GDM1 (cell line): Measurements from ENCODE around the gene PPHLN1.

Experiments
- DNase-seq: peaks from one replicate; lab custom pipeline; 2025; lab: John Stamatoyannopoulos, UW

PPHLN1 gene

DNA sequence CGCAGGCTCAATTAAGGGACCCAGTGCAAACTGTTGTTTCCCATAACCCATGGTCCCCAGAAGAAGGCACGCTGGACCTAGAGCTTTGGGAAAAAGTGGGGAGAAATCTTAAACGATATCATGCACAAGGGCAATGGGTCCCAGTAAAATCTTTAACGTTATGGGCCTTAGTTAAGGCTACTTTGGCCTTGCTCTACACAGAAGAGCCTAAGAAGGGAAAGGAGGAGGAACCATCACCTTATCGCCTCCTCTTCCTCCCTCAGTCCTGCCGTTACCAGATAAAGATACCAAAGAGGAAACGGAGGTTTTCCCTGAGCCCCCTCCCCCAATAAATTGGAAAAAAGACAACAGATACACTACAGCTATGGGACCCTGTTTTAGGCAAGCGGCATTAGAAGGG lies 116.9 kb downstream of the PPHLN1 start:
- DNase-seq = no peak

DNA sequence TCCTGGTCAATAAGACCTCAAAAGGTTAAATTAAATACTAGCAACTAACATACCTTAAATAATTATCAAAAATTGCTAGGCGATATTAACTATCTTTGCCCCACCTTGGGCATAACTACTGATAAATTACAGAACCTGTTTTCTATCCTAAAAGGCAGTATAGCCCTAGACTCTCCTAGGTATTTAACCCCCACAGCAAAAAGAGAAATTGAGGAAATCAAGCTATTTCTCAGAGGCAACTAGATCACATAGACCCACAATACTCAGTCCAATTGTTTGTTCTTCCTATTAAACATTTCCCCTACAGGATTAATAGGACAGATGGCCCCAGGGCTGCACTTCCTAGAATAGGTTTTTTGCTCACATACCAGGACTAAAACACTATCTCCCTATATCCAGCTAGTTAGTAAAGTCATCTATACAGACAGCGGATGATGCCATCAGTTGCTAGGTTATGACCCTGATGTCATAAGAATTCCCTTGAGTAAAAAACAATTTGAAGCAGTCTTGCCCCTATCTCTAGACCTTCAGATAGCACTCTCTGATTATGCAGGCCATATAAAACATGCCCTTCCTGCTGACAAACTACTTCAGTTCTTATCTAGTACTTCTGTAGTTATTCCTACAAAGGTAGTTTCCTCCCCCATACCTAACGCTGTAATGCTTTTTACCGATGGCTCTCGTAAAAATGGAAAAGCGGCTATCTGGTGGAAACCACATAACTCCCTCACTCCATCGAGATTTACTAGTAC lies 118.4 kb downstream of the PPHLN1 start:
- DNase-seq = no peak

DNA sequence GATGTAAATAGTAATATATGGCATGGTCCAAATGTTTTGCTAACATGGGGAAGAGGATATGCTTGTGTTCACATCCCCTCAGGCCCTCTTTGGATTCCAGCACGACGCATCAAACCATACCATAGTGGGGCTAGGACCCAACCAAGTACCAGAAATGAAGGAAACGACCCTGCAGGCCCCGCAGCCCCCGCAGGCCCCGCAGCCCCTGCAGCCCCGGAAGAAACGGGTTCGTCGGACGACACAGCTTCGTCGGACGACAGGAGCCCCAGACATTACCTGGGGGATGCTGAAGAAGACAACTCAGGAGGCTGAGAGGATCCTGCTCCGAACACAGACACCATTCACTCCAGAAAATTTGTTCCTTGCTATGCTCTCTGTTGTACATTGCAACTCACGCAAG lies 119.9 kb downstream of the PPHLN1 start:
- DNase-seq = no peak

DNA sequence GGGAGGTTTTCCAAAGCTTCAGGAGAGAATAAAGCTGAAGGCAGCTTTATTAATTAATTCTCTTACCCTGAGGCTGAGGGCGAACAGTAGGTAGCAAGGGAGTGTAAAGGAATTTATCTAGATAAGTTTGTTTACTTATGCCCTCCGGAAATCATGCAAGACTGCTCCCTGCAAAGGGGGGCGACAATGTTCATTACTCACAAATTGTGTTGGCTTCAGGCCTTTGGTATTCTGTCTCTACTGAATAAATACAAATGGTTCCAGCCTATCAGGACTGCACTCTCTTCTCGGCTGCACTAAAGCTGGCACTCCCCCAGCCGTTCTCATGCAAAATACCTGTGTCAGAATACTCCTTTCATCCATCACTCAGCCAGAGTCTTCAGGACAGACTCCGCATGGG lies 120.8 kb downstream of the PPHLN1 start:
- DNase-seq = no peak

DNA sequence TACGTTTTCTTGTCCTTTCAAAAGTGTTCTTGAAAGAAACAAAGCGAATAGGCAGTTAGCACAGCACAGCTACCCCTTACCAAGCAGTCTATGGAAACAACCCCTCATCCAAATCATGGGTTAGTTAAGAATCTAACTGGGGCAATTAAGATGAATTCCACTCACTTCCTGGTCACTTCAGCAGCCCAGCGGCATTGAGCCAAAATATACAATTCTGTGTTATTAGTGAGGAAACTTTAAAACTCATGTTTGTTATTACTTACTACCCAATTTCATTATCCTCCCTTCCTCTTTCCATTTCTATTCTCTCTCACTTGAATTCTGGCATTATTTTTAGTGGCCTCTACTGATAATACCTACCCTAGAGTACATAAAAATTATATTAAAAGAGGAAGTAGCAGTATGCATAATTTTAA lies 121.4 kb downstream of the PPHLN1 start:
- DNase-seq = no peak

DNA sequence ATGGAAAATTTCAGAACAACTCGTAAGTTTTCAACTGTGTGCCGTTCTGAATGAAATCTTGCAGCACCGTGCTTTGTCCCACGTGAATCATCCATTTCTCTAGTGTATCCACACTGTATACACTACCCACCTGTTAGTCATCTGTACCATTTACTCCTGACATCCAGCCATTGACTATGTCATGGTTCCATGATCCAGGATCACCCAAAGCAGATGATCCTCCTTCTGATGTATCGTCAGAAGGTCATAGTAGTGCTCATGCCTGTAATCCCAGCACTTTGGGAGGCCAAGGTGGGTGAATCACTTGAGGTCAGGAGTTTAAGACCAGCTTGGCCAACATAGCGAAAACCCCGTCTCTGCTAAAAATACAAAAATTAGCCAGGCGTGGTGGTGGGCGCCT lies 122.9 kb downstream of the PPHLN1 start:
- DNase-seq = no peak

DNA sequence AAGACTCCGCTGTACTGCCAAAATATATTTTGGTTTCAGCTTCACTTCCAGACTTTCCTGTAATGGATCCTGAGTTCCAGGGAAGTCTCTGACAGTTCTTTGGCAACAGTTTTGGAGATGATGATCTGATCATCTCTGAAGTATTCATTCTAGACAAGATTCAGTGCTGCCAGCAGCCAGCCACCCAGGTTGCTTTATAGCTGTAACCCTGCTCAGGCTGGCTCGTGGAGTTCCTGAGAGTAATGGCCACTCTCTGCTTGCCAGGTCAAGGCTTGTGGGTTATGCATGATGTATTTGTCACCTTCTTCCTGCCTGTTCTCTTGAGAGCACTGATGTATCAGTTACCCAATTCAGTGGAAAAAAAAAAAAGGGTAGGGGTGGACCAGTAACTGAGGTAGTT lies 124.3 kb downstream of the PPHLN1 start:
- no peak for DNase-seq

DNA sequence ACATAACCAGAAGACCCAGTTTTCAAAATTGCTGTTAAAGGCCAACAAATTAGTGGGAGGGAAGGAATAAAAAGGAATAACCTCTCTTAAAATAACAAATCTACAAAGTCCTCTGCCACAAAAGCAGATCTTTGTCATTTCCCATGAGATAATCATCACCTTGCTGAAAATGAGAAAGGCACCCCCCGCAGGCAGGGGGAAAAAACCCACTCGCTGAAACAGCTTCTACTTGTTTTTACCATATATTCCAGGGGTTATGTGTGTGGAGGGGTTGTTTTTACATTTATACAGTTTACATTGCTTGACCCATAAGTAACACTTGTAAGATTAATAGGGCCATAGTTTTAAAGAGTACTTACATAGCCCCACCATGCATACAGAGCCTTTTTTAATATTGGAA lies 132.6 kb downstream of the PPHLN1 start:
- DNase-seq = no peak

DNA sequence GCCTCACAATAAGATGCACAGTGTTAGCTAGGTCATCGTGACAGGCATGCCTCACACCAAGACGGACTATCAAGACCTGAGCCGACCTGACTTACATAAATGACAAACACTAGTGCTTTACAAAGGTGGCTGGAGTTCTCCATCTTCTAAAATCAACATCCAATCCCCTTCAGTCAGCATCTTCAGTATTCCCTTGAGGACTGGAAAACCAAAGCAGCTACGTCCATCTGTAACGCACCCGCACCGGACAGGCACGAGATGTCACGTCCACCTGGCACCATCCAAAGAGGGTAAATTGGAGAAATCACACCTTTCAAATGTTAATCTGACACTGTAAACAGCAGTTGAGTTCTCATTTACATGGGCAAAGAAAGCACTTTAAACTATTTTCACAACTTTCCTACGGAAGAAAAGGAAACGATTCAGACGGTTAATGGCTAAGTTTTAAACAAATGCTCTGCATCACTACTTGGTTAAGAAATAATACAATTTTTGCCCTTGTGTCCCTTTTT lies 133.4 kb downstream of the PPHLN1 start:
- no peak for DNase-seq

DNA sequence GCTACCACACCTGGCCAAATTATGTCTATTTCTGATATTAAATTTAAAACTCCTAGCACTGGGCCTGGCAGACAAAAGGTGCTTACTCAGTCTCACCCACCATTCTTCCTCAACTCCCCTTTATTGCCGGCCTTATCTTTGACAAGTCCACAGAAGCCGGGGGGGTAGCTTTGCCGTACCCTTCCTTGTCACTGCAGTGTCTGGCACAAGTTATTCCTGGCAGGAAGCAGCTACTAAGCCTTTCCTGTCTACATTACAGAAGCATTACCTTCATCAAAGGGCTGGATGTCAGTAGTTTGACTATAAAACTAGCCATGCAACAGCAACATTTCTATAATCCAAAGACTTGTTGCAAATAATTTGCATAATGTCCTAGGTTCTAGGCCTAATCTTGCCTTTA lies 136.5 kb downstream of the PPHLN1 start:
- no peak for DNase-seq

DNA sequence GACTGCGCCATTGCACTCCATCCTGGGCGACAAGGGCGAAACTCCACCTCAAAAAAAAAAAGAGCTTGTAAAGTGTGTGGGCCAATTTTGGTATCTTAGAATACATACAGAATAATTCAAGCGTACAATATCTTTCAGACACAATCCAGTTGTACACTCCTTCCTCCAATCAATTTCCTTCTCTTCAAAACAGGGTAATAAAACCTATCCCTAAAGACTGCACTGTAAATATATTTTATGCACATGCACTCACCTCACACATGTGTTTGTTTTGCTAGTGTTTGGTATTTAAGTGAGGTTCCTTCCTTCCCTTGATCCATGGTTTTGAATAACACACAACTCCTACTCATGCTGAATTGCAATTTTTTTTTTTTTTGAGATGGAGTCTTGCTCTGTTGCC lies 137.7 kb downstream of the PPHLN1 start:
- no peak for DNase-seq

DNA sequence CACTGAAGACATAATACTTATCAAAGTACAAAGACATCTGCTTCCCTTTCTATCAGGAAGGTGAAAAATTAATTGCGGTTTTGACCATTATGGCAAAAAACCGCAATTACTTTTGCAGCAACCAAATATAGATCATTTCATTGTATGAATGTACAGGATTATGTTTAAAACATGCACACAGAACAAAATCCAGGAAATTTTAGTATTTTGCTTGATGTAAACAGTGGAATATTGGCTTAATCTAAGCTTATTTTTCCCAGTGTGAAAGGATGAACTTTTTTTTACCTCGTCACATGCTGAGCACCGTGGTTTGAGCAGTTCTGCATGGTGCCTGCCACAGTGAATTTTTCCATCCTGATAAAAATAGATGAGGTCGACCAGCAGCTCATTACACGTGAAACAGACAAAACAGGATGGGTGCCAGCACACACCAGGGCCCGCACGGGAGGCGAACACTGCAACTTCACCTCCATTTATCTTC lies 142.4 kb downstream of the PPHLN1 start:
- DNase-seq = no peak

DNA sequence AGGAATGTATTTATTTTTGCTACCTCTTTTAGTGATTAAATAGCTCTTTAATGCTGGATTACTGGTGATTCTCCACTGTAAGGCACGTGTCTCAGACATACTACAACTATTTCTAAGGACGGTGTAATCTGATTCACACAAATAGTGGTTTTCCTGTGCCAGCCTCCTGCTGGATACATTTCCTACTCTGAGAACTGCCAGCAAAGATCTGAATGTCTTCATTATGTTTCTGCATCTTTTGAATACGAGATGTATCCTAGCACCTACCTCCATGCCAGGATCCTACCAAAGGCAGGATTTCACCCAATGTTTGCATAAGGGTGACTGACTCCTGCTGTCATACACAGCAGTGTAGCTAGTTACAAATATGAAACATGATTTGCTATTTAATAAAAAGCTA lies 143.0 kb downstream of the PPHLN1 start:
- DNase-seq = no peak

DNA sequence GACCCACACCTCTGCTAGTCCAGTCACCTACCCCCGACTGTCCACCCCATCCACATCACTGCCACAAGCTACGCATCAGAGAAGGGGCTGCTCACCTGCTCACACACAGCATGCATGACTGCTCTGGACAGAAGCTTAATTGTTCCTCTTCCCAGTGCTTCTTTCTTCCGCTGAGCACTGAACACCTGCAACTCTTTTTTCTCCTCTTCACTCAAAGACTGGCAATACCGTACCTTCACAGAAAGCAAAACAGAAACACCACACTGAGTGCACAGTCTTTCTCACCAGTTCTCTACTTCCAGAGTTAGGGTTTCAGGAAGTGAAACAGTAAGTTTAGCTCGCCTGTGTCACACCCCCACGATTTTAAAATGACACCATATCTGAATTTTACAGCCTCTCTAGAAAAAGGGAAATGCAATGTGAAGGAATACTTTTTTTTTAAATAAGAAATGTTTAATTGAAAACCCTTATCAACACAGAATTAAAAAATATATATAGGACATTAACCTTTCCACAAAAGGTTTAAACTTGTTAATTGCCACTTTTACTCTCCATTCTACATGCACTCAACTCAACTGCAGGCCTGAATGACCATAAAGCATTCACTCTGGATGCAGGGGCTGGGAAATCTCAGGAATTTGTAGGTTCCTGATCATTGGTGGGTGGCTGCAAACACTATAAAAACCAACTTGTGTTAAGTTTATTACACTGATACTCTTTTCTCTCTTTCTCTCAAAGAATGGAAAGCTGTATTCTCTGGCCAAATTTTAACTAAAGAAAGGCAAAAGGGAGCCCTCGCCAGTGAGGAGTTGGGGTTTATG lies 143.6 kb downstream of the PPHLN1 start:
- no peak for DNase-seq

DNA sequence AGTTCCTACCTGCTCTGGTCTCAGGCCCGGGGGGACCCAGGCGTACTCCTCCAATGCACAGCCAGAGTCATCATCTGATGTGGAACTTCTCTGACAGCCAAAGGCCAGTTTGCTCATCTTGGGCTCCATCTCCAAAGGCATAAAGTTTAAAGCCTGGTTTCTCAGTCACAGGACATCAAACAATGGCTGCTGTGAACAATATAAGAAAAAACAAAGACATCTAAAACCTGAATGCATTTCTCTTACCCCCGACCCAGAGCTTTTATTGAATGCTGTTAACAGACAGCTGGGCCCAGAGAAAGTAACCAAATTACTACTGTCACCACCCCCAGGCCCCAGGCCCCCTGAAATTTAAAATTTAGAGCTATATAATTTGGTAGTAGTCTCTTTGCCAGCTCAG lies 146.4 kb downstream of the PPHLN1 start:
- no peak for DNase-seq

DNA sequence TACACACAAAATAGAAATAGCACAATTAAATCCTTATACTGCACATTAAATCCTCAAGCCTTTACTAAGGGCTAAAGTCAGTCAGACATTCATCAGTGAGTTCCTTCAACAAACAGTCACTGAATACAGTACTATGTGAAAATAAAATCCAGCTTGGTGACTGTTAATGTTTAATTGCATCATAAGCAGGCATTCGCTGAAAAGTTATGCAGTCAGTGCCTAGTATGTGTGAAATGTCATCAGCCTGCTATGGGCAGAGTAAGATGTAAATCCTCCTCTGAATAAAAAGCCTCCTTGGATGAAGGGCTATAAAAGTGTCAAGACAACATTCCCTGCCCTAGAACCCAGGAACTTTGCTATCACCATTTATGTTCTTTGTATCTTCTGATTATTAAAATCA lies 147.2 kb downstream of the PPHLN1 start:
- no peak for DNase-seq

DNA sequence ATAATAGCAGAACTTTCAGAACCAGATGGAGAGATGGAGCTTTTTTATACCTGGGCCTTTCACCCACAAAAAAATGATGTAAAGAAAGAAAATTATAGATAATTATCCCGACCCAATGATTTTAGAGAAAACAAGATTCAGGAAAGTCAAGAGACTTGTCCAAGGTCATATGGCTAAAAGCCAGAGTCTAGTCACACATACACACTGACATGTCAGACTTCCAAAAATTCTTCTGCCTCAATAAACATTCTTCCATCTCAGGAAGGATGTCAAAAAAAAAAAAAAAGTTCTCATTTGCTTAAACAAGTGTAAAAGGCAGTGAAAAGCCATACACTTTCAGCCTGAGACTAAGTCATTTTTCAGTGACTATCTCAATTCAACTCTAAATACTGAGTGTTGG lies 147.6 kb downstream of the PPHLN1 start:
- no peak for DNase-seq

DNA sequence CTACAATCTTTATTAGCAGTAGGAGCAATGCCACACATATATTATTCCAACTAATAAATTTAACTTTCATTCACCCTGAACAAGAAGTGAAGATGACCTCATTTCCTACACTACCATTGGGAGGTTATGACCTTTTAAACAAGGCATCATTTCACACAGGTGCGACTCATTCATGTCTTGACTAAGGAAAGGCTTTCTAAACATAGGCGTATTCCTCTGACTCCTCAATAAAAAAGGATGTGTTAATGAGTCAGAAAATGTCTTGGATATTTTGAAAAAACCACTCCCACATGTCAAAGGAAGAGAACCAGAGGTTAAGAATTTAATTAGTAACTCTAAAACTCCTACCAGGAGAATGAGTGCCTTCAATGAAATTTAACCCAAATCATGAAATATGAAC lies 148.4 kb downstream of the PPHLN1 start:
- no peak for DNase-seq

DNA sequence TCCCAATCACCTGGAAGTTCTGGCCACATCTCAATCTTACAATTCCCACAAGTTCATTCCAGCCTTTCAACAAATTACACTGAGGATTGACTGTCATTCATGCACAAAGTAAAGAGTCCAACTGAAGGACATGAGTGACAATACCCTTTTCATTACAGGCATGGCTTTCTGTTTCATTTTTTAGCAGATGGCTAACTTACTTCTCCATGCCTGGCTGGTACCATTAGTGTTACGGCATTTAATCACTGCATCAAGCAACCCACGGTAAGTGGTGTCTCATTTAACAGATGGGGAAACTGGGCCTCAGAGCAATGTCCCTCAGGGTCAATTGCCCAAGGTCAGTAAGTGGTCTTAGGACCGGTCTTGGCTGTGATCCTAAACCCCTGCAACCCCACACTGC lies 149.1 kb downstream of the PPHLN1 start:
- no peak for DNase-seq

DNA sequence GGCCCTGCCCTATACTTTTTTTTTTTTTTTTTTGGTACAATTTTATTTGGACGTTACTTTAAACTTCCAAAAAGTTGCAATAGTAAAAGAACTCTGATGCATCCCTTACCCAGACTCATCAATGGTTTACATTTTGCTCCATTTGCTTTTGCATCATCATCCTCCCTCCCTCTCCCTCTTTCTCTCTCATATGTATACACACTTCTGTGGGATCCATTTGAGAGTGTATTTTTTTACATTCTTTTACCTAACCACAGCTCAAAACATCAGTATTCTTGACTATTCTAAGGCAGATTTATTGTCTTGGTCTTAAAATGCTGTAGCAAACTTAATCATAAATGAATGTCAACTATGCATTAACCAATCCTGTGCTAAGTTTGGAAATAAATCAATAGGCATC lies 152.0 kb downstream of the PPHLN1 start:
- no peak for DNase-seq

DNA sequence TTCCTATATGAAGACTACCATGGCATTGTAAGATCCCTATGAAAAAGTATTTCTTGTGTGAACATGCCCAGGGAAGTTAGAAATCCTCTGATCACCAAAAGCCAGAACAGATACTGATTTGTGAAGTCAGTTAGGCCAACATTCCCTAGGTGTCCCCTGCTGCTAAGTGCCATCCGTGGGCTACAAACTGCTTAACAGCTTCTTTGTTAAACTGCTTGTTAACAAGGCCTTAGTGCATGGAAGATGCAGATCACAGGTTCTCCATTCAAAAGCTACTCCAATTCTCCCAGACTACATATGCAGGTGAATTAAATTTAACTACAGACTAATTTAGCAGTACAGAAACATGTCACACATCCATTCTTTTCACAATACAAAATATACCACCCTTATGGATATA lies 155.4 kb downstream of the PPHLN1 start:
- no peak for DNase-seq

DNA sequence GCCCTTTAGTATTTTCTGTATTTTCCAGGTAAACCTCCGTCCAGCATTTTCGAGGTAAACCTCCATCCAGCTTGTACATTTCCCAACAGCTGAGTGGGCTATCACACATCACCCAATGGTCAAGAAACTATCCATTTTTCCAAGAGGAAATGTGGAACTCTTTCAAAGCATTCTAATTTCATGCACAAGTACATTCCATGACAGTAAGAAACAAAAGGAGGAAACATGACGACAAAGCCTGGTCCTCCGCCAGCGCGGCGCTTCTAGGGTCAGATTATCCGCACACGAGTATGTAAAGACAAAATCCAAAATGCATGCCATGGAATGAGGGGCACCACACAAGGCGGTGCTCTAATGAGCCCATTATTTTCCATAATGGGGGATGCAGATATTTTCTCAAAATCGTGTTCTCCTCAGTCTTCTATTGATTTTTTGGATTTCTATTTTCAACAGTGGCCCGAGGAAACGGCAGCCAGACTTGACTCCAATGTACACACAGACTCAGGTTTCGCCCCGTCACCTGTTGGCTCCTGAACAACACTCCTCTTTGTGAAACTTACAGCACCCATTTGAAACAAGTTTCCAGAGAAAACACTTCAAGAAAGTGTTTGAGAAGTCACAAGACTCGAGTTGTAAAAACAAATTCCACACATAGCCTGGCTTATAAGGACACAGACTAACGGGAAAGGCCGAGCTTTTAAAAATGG lies 156.2 kb downstream of the PPHLN1 start:
- DNase-seq = no peak
